CD14-positive monocyte (primary cell): Measurements from ENCODE around the gene PHOSPHO1. TPM values are rescaled to one million over a fixed set of nuclear protein-coding genes. Genes with fewer than 3 reads are reported as not detected.

ENCODE experiments used
- DNase-seq, 3 donors: peaks; one replicate each; pipeline ENCODE4 v3.0.0-alpha.2; 2011 to 2022
- H2AFZ ChIP-seq: 2 replicates; pipeline ENCODE4 v1.6.0; 2012; ENCODE audit warnings: mild to moderate bottlenecking, low read depth, low read length, inconsistent platforms; ENCODE audit not compliant: insufficient read depth, poor library complexity, severe bottlenecking
- H3K27ac ChIP-seq, 2 donors: 1 replicate in 1 of 2; 2 replicates in 1 of 2; pipeline ENCODE4 v1.5.1; 2012 to 2013; ENCODE audit warnings: low read length in 2 of 2, control low read depth in 1 of 2, inconsistent platforms in 1 of 2, low read depth in 1 of 2, mild to moderate bottlenecking in 1 of 2
- H3K27me3 ChIP-seq, 2 donors: one replicate each; pipeline versions ENCODE4 v1.6.0 to v1.6.1; 2011 to 2013; ENCODE audit warnings: low read length in 2 of 2; ENCODE audit not compliant: control insufficient read depth in 2 of 2, insufficient read depth in 2 of 2
- H3K36me3 ChIP-seq, 2 donors: replicated peaks in 1 of 2; 1 replicate in 1 of 2; 2 replicates in 1 of 2; pipeline versions ENCODE4 v1.5.1 to v1.6.1; 2012 to 2013; ENCODE audit warnings: low read length in 2 of 2, control low read depth in 1 of 2, inconsistent platforms in 1 of 2, mild to moderate bottlenecking in 1 of 2; ENCODE audit not compliant: insufficient read depth in 2 of 2, control insufficient read depth in 1 of 2
- H3K4me1 ChIP-seq, 2 donors: 1 replicate in 1 of 2; 2 replicates in 1 of 2; pipeline versions ENCODE4 v1.5.1 to v1.6.1; 2012 to 2013; ENCODE audit warnings: low read length in 2 of 2, control low read depth in 1 of 2, inconsistent platforms in 1 of 2, mild to moderate bottlenecking in 1 of 2, moderate library complexity in 1 of 2; ENCODE audit not compliant: insufficient read depth in 2 of 2, control insufficient read depth in 1 of 2
- H3K4me2 ChIP-seq: replicated peaks from 2 replicates; pipeline ENCODE3; 2012; ENCODE audit warnings: low read length, moderate library complexity, mild to moderate bottlenecking; ENCODE audit not compliant: poor library complexity, severe bottlenecking; ENCODE audit errors: extremely low read depth
- H3K4me3 ChIP-seq, 3 experiments: fragments of 200-600 bp in 1 of 3; sonication (generic) in 1 of 3; replicated peaks in 1 of 3; 1 replicate in 2 of 3; 2 replicates in 1 of 3; pipeline ENCODE4 v1.5.1; 2011 to 2013; ENCODE audit warnings: low read length in 3 of 3, mild to moderate bottlenecking in 3 of 3, control low read depth in 2 of 3, low read depth in 2 of 3, inconsistent platforms in 1 of 3, moderate library complexity in 1 of 3
- H3K79me2 ChIP-seq: 2 replicates; pipeline ENCODE4 v1.6.0; 2012; ENCODE audit warnings: mild to moderate bottlenecking, control low read depth, inconsistent platforms, low read length, moderate library complexity; ENCODE audit not compliant: insufficient read depth
- H3K9ac ChIP-seq: 2 replicates; pipeline ENCODE4 v1.6.0; 2017; ENCODE audit warnings: low read length, mild to moderate bottlenecking; ENCODE audit not compliant: insufficient read depth, poor library complexity, severe bottlenecking
- H3K9me3 ChIP-seq, 2 donors: replicated peaks in 1 of 2; 1 replicate in 1 of 2; 2 replicates in 1 of 2; pipeline versions ENCODE4 v1.5.1 to v1.6.1; 2012 to 2013; ENCODE audit warnings: low read length in 2 of 2, control low read depth in 1 of 2; ENCODE audit not compliant: control insufficient read depth in 1 of 2, insufficient read depth in 1 of 2
- H4K20me1 ChIP-seq: 2 replicates; pipeline ENCODE4 v1.6.0; 2012; ENCODE audit warnings: mild to moderate bottlenecking, low read length, control low read depth, moderate library complexity; ENCODE audit not compliant: insufficient read depth
- H3K27ac Mint-ChIP-seq, 7 donors: one replicate each; pipeline ENCODE4 v1.8.0; 2020; ENCODE audit warnings: mild to moderate bottlenecking in 7 of 7, mixed read lengths in 7 of 7, moderate library complexity in 6 of 7, inconsistent platforms in 2 of 7
- H3K27me3 Mint-ChIP-seq, 3 donors: one replicate each; pipeline ENCODE4 v1.8.0; 2021 to 2022; ENCODE audit warnings: low read depth in 3 of 3, mild to moderate bottlenecking in 3 of 3, mixed read lengths in 3 of 3, moderate library complexity in 3 of 3, inconsistent platforms in 1 of 3
- H3K36me3 Mint-ChIP-seq, 2 donors: one replicate each; pipeline ENCODE4 v1.8.0; 2020; ENCODE audit warnings: mixed read lengths in 2 of 2, inconsistent platforms in 1 of 2, mild to moderate bottlenecking in 1 of 2
- H3K4me1 Mint-ChIP-seq: one replicate; pipeline ENCODE4 v1.8.0; 2020; ENCODE audit warnings: mild to moderate bottlenecking, mixed read lengths
- H3K4me3 Mint-ChIP-seq, 2 donors: one replicate each; pipeline ENCODE4 v1.8.0; 2020; ENCODE audit warnings: mild to moderate bottlenecking in 2 of 2, mixed read lengths in 2 of 2, moderate library complexity in 1 of 2
- H3K9me3 Mint-ChIP-seq, 7 donors: one replicate each; pipeline ENCODE4 v1.8.0; 2020 to 2022; ENCODE audit warnings: mixed read lengths in 7 of 7, mild to moderate bottlenecking in 6 of 7, moderate library complexity in 6 of 7, inconsistent platforms in 2 of 7
- CTCF ChIP-seq: fragments of 200-600 bp; IDR thresholded peaks from one replicate; pipeline ENCODE4 v1.8.0; 2022; ENCODE audit warnings: antibody characterized with exemption, mild to moderate bottlenecking
- WGBS: methylation state at CpG from one replicate; pipeline ENCODE4 v1.1.5; 2013; ENCODE audit warnings: missing lambda C conversion rate; ENCODE audit not compliant: insufficient coverage; 5-methylcytosine and 5-hydroxymethylcytosine counted together
- intact Hi-C, 2 donors: fragments of 100-400 bp; cut with micrococcal nuclease; formaldehyde crosslinking; loops; one replicate each; pipeline versions ENCODE4 v1.15.0 to v1.15.1; 2023
- polyA plus RNA-seq, 3 donors: library from polyadenylated mRNA; depleted of rRNA in 1 of 3; unstranded in 2 of 3; stranded (reverse) in 1 of 3; fragments of 300-500 nt in 2 of 3; fragments of >200 nt in 1 of 3; fragmentation: Illumina TruSeq in 2 of 3; gene quantifications; 1 replicate in 2 of 3; 2 replicates in 1 of 3; pipeline ENCODE4 v1.2.3, GENCODE V29; 2012 to 2021

The PHOSPHO1 gene
- polyA plus RNA-seq, 3 donors: 0.51 to 1.4 (median 0.61) TPM

GRCh38 chr17:49249292-49249794, 18.8 kb upstream of the PHOSPHO1 start:
- intact Hi-C loops: no loop called here
- Histone ChIP-seq H4K20me1 (no peaks in the 10 kb centered on the region), H3K36me3 (no peaks in the 10 kb centered on the region), H3K27me3 (no peaks in the 10 kb centered on the region), H3K9ac (no peak overlapping the region), H3K4me3 (no peak overlapping the region), H3K4me2 (no peak overlapping the region), H2AFZ (no peak overlapping the region), H3K27ac (no peak overlapping the region), H3K79me2 (no peaks in the 10 kb centered on the region), H3K4me1 (peaks cover 23 to 26% of the 10 kb centered on the region in 2 donors), H3K9me3 (no peaks in the 10 kb centered on the region)
- Mint-ChIP-seq H3K27me3 (peaks cover 0 to 6% (median 4%) of the 10 kb centered on the region in 3 donors), H3K27ac (no peak overlapping the region), H3K36me3 (peaks cover 10 to 12% of the 10 kb centered on the region in 2 donors), H3K4me1 (peaks cover 30% of the 10 kb centered on the region), H3K9me3 (peaks cover 0 to 1% (median 0%) of the 10 kb centered on the region in 7 donors), H3K4me3 (no peak overlapping the region)
- WGBS: 85% methylated on average over 10 of the region's 10 CpGs
- TF ChIP-seq CTCF: no peak
- DNase-seq: no peak

- WGBS: 77% methylated on average over 5 of the region's 7 CpGs
- H3K4me1 Mint-ChIP-seq: peaks cover 23% of the 10 kb centered on the region
- H3K27me3 Mint-ChIP-seq: peaks cover 0 to 8% (median 4%) of the 10 kb centered on the region in 3 donors
- peaks cover 20 to 21% of the 10 kb centered on the region in 2 donors for H3K4me1 ChIP-seq
- H3K79me2 ChIP-seq: no peaks in the 10 kb centered on the region
- no peak overlapping the region for H3K4me3 Mint-ChIP-seq
- intact Hi-C loops: no loop called here
- H2AFZ ChIP-seq: no peak overlapping the region
- DNase-seq: no peak
- TF ChIP-seq CTCF: no peak
- peaks cover 5 to 8% of the 10 kb centered on the region in 2 donors for H3K36me3 Mint-ChIP-seq
- H3K27ac Mint-ChIP-seq: peak overlapping the region in 1 of 7 donors; percentile 71
- H3K9ac ChIP-seq: no peak overlapping the region
- no peaks in the 10 kb centered on the region for H3K9me3 ChIP-seq
- no peak overlapping the region for H3K4me3 ChIP-seq
- H4K20me1 ChIP-seq: no peaks in the 10 kb centered on the region
- no peaks in the 10 kb centered on the region for H3K27me3 ChIP-seq
- H3K4me2 ChIP-seq: no peak overlapping the region
- no peak overlapping the region for H3K27ac ChIP-seq
- peaks cover 0 to 1% (median 0%) of the 10 kb centered on the region in 7 donors for H3K9me3 Mint-ChIP-seq
- no peaks in the 10 kb centered on the region for H3K36me3 ChIP-seq
These were observed 17.4 kb upstream of the PHOSPHO1 start for GRCh38 chr17:49247944-49248343.
